K562 (cell line): ENCODE measurements around the gene SLC35D3. TPM values are rescaled to one million over a fixed set of nuclear protein-coding genes. Genes with fewer than 3 reads are reported as not detected.
A peak's percentile ranks its signal among the peaks of the same experiment; 100 is the strongest.

Source experiments
- CEBPB ChIP-seq: fragments of 450-650 bp; IDR thresholded peaks from 2 replicates; pipeline ENCODE4 v1.6.1; 2016; ENCODE audit warnings: missing genetic modification characterization, missing compliant biosample characterization
- CEBPG ChIP-seq, 3 experiments: fragments of 200-800 bp in 1 of 3; sonication (Bioruptor generic) in 1 of 3; sonication (generic) in 1 of 3; formaldehyde crosslinking in 1 of 3; IDR thresholded peaks in 2 of 3; conservative IDR thresholded peaks in 1 of 3; 2 replicates each; pipeline versions ENCODE4 v1.6.1 to v1.8.0; 2016 to 2022; ENCODE audit warnings: missing compliant biosample characterization in 2 of 3, missing genetic modification characterization in 2 of 3, mild to moderate bottlenecking in 1 of 3, missing genetic modification reagents in 1 of 3
- CREB3L1 ChIP-seq: fragments of 450-650 bp; IDR thresholded peaks from 2 replicates; pipeline ENCODE4 v1.6.1; 2014; ENCODE audit warnings: low read depth, mild to moderate bottlenecking, moderate library complexity, borderline replicate concordance
- DLX4 ChIP-seq: fragments of 250-450 bp; sonication (Bioruptor Pico); IDR thresholded peaks from 2 replicates; pipeline ENCODE4 v1.6.1; 2021; ENCODE audit warnings: mild to moderate bottlenecking
- HDAC2 ChIP-seq: fragments of 450-650 bp; IDR thresholded peaks from 2 replicates; pipeline ENCODE4 v1.6.1; 2016; ENCODE audit warnings: mild to moderate bottlenecking
- HOXB6 ChIP-seq: fragments of 250-450 bp; sonication (Bioruptor Pico); IDR thresholded peaks from 2 replicates; pipeline ENCODE4 v1.5.1; 2022; ENCODE audit warnings: mild to moderate bottlenecking, borderline replicate concordance
- MEIS2 ChIP-seq: fragments of 450-650 bp; IDR thresholded peaks from 2 replicates; pipeline ENCODE4 v1.6.1; 2014; ENCODE audit warnings: mild to moderate bottlenecking; ENCODE audit not compliant: partially characterized antibody
- NR3C1 ChIP-seq: sonication (generic); formaldehyde crosslinking; IDR thresholded peaks from 2 replicates; pipeline ENCODE4 v1.8.1; 2022; ENCODE audit warnings: missing genetic modification reagents
- OTX1 ChIP-seq: fragments of 450-650 bp; formaldehyde crosslinking; IDR thresholded peaks from 2 replicates; pipeline ENCODE4 v1.4.0; 2022; ENCODE audit warnings: mild to moderate bottlenecking
- RREB1 ChIP-seq: fragments of 250-450 bp; sonication (Bioruptor Pico); IDR thresholded peaks from 2 replicates; pipeline ENCODE4 v1.4.0; 2020
- SETDB1 ChIP-seq: IDR thresholded peaks from one replicate; pipeline ENCODE4 v1.6.1; 2012; ENCODE audit warnings: low read length, control low read depth, inconsistent platforms
- TAF1 ChIP-seq: IDR thresholded peaks from 2 replicates; pipeline ENCODE4 v1.6.1; 2011; ENCODE audit warnings: mild to moderate bottlenecking, low read length, moderate library complexity; ENCODE audit not compliant: insufficient read depth, control insufficient read depth, severe bottlenecking; ENCODE audit errors: extremely low read depth
- TRIM24 ChIP-seq, 2 experiments: fragments of 450-650 bp; IDR thresholded peaks; 2 replicates each; pipeline ENCODE4 v1.6.1; 2016
- ZFP91 ChIP-seq: sonication (generic); formaldehyde crosslinking; IDR thresholded peaks from 2 replicates; pipeline ENCODE4 v1.8.0; 2022; ENCODE audit warnings: mild to moderate bottlenecking, missing genetic modification reagents
- ZNF121 ChIP-seq: sonication (generic); formaldehyde crosslinking; conservative IDR thresholded peaks from 2 replicates; pipeline ENCODE4 v1.8.0; 2022; ENCODE audit warnings: missing genetic modification reagents
- ZNF316 ChIP-seq: fragments of 450-650 bp; IDR thresholded peaks from 2 replicates; pipeline ENCODE4 v1.6.1; 2016
- polyA plus RNA-seq, 8 experiments: library from polyadenylated mRNA; depleted of rRNA in 4 of 8; stranded (reverse) in 5 of 8; unstranded in 3 of 8; fragments of >200 nt; fragmentation: Nextera tagmentation in 2 of 8; fragmentation: Illumina TruSeq in 1 of 8; extraction: Ambion mirVana in 2 of 8; extraction: Trizol in 1 of 8; gene quantifications; 2 replicates each; pipeline versions ENCODE4 v1.2.1 to v1.2.3, GENCODE V29; 2011 to 2014; ENCODE audit warnings: inconsistent platforms in 1 of 8, missing spikeins in 1 of 8
- total RNA-seq, 7 experiments: library from RNA; depleted of rRNA in 6 of 7; stranded (reverse); fragments of >200 nt in 6 of 7; fragmentation: Illumina TruSeq in 2 of 7; extraction: Trizol in 2 of 7; gene quantifications; 2 replicates each; pipeline versions ENCODE4 v1.2.1 to v1.2.3, GENCODE V29; 2011 to 2021; ENCODE audit warnings: low replicate concordance in 1 of 7

SLC35D3 gene
- total and polyA plus RNA-seq, 9 of the 15 experiments (the other 6 are each of a cell fraction or from before 2014, with no cell fraction given) = not detected

- TF ChIP-seq RREB1 (CRISPR knock-in tag) (no peak), ZNF121 (CRISPR knock-in tag) (no peak), MEIS2 (no peak), DLX4 (CRISPR knock-in tag) (no peak), NR3C1 (no peak), HOXB6 (CRISPR knock-in tag) (no peak), TAF1 (no peak), HDAC2 (no peak), CEBPG (CRISPR knock-in tag; IDR thresholded peaks at IDR 0.05) (no peak), CEBPG (tag; conservative IDR thresholded peaks at IDR 0.05 in 1 of 2, IDR thresholded peaks at IDR 0.05 in 1 of 2) (peak; percentile 61 to 80; a peak in 3 of 4 replicates), CEBPB (tag) (peak; percentile 86), OTX1 (CRISPR knock-in tag) (no peak), CREB3L1 (no peak), ZNF316 (no peak), TRIM24 (IDR thresholded peaks at IDR 0.05) (peak in 1 of 2 experiments; percentile 24; a peak in 2 of 4 replicates), SETDB1 (no peak), ZFP91 (CRISPR knock-in tag) (no peak)
- TF ChIP-seq, all 486 proteins: peak for 3
Measured at GRCh38 chr6:136969930-136970329, 47.8 kb downstream of the SLC35D3 start (continued).
